NCI-H1105 (cell line): ENCODE measurements around the gene VPS54.

Experiments used
- DNase-seq: peaks from one replicate; lab custom pipeline; 2025; lab: John Stamatoyannopoulos, UW

The VPS54 gene

GRCh38 chr2:63902149-63902548 lies 117.1 kb downstream of the VPS54 start:
- no peak for DNase-seq

GRCh38 chr2:63899639-63900038 lies 119.6 kb downstream of the VPS54 start:
- DNase-seq = no peak

- no peak for DNase-seq
Measured at GRCh38 chr2:63898839-63899238, 120.4 kb downstream of the VPS54 start.

GRCh38 chr2:63894167-63894566 lies 125.1 kb downstream of the VPS54 start:
- no peak for DNase-seq

GRCh38 chr2:63893163-63893562 lies 126.1 kb downstream of the VPS54 start:
- no peak for DNase-seq

GRCh38 chr2:63891488-63892030 lies 127.7 kb downstream of the VPS54 start:
- DNase-seq = no peak

GRCh38 chr2:63890678-63891077 lies 128.6 kb downstream of the VPS54 start:
- DNase-seq = no peak

- peak; percentile 14 for DNase-seq
Measured at GRCh38 chr2:63888490-63889402, 130.5 kb downstream of the VPS54 start.

- DNase-seq = no peak
Measured at GRCh38 chr2:63888053-63888452, 131.2 kb downstream of the VPS54 start.

GRCh38 chr2:63886445-63886844 lies 132.8 kb downstream of the VPS54 start:
- no peak for DNase-seq

- DNase-seq = no peak
Measured at GRCh38 chr2:63882395-63883105, 136.7 kb downstream of the VPS54 start.

GRCh38 chr2:63881205-63881604 lies 138.0 kb downstream of the VPS54 start:
- no peak for DNase-seq

- no peak for DNase-seq
Measured at GRCh38 chr2:63880625-63881024, 138.6 kb downstream of the VPS54 start.

- DNase-seq = no peak
Measured at GRCh38 chr2:63879876-63880433, 139.3 kb downstream of the VPS54 start.

- DNase-seq = no peak
Measured at GRCh38 chr2:63878486-63878885, 140.7 kb downstream of the VPS54 start.

GRCh38 chr2:63876311-63876710 lies 142.9 kb downstream of the VPS54 start:
- no peak for DNase-seq

- DNase-seq = no peak
Measured at GRCh38 chr2:63875559-63876245, 143.5 kb downstream of the VPS54 start.

GRCh38 chr2:63875131-63875527 lies 144.1 kb downstream of the VPS54 start:
- DNase-seq = no peak

GRCh38 chr2:63874204-63875130 lies 144.8 kb downstream of the VPS54 start:
- DNase-seq = no peak

GRCh38 chr2:63872571-63873328 lies 146.5 kb downstream of the VPS54 start:
- no peak for DNase-seq
